ENCODE data around the gene DNAH9. TPM values are rescaled to one million over a fixed set of nuclear protein-coding genes. Genes with fewer than 3 reads are reported as not detected.

Gene DNAH9
- total RNA-seq, 1 donor from 2014 or later = under 0.01 TPM

DNA sequence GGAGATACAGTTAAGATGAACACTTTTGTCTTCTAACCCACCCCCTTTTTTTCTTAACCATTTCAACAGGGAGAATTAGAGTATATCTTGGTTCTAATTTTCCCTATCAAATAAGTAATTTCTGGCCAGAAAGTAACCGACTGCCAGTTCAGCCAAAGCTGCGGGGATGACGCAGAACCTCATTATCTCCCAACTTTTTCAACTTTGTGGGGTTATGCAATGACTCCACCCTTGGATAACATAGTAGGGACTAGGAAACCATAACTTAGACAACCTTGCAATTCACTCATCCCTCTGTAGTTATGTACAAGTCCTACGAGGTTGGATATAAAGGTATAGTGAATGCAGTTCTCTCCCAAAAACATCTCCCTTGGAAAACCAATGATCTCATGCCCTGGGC, 215.0 kb downstream of the DNAH9 start:
- no peak for DNase-seq (ENCODE audit: low read depth)
- FAIRE-seq = no peak
- H3K36me3 ChIP-seq (ENCODE audit: control insufficient read depth, insufficient read depth, low read length) = no peaks in the 10 kb centered on the region
- TF ChIP-seq, protein P1, sequence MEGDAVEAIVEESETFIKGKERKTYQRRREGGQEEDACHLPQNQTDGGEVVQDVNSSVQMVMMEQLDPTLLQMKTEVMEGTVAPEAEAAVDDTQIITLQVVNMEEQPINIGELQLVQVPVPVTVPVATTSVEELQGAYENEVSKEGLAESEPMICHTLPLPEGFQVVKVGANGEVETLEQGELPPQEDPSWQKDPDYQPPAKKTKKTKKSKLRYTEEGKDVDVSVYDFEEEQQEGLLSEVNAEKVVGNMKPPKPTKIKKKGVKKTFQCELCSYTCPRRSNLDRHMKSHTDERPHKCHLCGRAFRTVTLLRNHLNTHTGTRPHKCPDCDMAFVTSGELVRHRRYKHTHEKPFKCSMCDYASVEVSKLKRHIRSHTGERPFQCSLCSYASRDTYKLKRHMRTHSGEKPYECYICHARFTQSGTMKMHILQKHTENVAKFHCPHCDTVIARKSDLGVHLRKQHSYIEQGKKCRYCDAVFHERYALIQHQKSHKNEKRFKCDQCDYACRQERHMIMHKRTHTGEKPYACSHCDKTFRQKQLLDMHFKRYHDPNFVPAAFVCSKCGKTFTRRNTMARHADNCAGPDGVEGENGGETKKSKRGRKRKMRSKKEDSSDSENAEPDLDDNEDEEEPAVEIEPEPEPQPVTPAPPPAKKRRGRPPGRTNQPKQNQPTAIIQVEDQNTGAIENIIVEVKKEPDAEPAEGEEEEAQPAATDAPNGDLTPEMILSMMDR (IDR thresholded peaks at IDR 0.05; ENCODE audit: insufficient read depth, low read length, severe bottlenecking) = no peak
- no peaks in the 10 kb centered on the region for H3K27me3 ChIP-seq (ENCODE audit: control insufficient read depth, insufficient read depth, low read length)
- no peak overlapping the region for H3K4me3 ChIP-seq (ENCODE audit: low read depth, low read length)

DNA sequence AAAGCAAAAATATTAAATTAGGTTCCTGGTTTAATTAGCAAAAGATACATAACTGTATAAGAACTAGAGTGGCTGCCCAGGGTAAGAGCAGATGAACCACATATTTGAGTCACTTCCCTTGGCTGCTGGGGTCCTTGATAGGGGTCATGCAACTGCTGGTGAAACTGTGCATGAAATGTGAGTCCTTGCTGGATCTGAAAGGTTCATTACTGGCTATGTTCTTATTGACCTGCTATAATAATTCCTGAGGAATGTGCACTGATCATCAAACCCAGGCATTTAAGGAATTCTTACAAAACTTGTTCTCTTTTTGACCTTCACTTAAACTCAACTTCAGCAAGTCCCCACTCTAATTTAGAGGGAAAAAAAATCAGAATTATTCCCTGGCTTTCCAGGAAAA, 215.6 kb downstream of the DNAH9 start:
- Histone ChIP-seq H3K36me3 (ENCODE audit: control insufficient read depth, insufficient read depth, low read length) (no peaks in the 10 kb centered on the region), H3K27me3 (ENCODE audit: control insufficient read depth, insufficient read depth, low read length) (no peaks in the 10 kb centered on the region), H3K4me3 (ENCODE audit: low read depth, low read length) (no peak overlapping the region)
- FAIRE-seq (no peak), DNase-seq (ENCODE audit: low read depth) (no peak)
- TF ChIP-seq, protein P1 (IDR thresholded peaks at IDR 0.05; ENCODE audit: insufficient read depth, low read length, severe bottlenecking) = no peak

DNA sequence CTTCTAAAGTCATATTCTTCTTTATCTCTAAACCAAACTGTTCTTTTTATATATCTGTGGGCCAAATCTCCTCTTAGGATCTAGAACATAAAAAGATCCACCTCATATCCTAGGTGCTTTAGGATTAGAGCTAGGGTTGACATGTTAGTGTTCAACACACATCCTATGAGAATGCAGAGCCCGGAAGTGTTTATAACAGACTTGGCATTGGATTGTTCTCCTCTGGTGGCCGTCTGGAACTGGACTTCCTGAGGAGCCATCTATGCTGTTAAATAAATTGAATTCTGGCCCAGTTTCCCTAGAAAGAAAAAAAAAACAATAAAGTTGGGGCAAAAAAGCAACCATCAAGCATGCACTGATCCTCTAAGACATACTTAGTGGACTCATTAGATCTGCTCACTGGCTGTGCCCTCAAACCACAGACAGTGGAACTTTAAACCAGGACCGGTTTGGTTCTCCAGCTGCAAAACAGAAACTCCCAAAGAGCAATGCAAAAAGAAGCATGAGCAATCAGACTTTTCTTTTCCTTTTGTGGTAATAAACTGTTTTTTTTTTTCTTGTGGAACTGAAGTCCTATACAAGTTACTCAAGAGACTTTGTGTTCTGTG, 216.5 kb downstream of the DNAH9 start:
- H3K4me3 ChIP-seq (ENCODE audit: low read depth, low read length) = no peak overlapping the region
- TF ChIP-seq, protein P1 (IDR thresholded peaks at IDR 0.05; ENCODE audit: insufficient read depth, low read length, severe bottlenecking) = no peak
- no peaks in the 10 kb centered on the region for H3K36me3 ChIP-seq (ENCODE audit: control insufficient read depth, insufficient read depth, low read length)
- no peak for DNase-seq (ENCODE audit: low read depth)
- H3K27me3 ChIP-seq (ENCODE audit: control insufficient read depth, insufficient read depth, low read length) = no peaks in the 10 kb centered on the region
- no peak for FAIRE-seq

DNA sequence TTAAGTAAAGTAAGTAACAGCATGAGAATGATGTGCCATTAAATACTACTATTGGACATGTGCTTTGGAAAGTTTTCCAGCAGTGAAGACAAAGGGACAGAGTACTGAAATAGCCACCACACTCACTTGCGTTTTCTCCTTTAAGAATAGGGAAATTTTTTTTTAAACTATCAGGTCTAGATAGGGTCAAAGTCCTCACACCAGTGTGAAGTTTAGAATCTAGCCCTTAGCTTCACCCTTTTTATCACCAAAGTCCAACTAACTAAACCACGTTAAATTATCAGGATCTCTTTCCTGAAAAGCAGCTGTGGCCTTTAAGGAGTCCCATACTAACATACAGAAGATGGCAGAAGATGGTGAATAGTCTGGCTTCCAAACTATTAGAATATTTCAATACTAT, 218.1 kb downstream of the DNAH9 start:
- H3K27me3 ChIP-seq (ENCODE audit: control insufficient read depth, insufficient read depth, low read length) = no peaks in the 10 kb centered on the region
- H3K4me3 ChIP-seq (ENCODE audit: low read depth, low read length) = no peak overlapping the region
- FAIRE-seq (no peak), DNase-seq (ENCODE audit: low read depth) (no peak)
- TF ChIP-seq, protein P1 (IDR thresholded peaks at IDR 0.05; ENCODE audit: insufficient read depth, low read length, severe bottlenecking) = no peak
- H3K36me3 ChIP-seq (ENCODE audit: control insufficient read depth, insufficient read depth, low read length) = no peaks in the 10 kb centered on the region

DNA sequence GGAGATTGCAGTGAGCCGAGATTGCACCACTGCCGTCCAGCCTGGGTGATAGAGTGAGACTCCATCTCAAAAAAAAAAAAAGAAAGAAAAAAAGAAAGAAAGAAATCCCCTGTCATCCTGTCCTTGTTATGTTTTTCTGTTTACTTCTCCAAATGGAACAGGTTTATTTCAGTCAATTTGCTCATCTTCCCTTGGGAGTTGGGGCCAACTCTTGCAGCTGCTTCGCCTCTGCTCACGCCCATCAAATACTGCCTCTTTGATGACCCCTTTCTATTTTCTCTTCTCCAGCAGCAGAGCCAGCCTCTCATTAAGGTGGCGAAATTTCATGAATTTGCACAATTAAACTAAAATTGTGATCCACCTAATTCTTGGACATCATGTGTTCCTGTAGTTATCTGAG, 225.6 kb downstream of the DNAH9 start:
- no peak for DNase-seq (ENCODE audit: low read depth)
- no peaks in the 10 kb centered on the region for H3K27me3 ChIP-seq (ENCODE audit: control insufficient read depth, insufficient read depth, low read length)
- TF ChIP-seq, protein P1 (IDR thresholded peaks at IDR 0.05; ENCODE audit: insufficient read depth, low read length, severe bottlenecking) = no peak
- H3K36me3 ChIP-seq (ENCODE audit: control insufficient read depth, insufficient read depth, low read length) = no peaks in the 10 kb centered on the region
- no peak for FAIRE-seq
- no peak overlapping the region for H3K4me3 ChIP-seq (ENCODE audit: low read depth, low read length)

DNA sequence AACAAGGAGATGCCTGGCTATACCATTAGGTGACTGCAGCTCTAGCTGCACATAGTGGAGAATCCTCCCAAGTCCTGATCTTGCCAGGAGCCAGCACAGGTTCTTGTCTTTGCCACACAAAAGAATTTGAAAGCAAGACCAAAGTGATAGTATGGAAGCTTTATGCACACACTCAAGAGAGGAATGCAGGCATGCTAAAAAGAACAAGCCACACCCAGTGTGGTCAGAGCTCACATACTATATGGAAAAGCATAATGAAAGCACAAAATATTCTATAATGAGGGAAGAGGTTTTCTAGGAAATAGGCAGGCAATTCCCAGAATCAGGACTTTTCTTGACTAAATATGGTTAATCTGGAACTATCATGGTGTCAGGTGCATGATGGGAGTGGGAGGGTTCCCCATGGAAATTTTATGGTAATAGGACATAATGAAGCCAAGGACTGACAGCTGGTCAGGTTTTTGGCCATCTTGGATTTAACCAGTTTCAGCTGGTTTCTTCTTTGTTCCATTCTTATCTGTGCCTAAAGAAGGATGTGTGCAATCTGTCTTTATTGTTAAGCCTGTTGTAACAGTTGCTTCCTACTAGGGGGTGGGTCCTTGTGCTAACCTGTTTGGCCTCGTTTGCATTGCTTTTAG, 227.4 kb downstream of the DNAH9 start:
- FAIRE-seq (no peak), DNase-seq (ENCODE audit: low read depth) (no peak)
- Histone ChIP-seq H3K27me3 (ENCODE audit: control insufficient read depth, insufficient read depth, low read length) (no peaks in the 10 kb centered on the region), H3K4me3 (ENCODE audit: low read depth, low read length) (no peak overlapping the region), H3K36me3 (ENCODE audit: control insufficient read depth, insufficient read depth, low read length) (no peaks in the 10 kb centered on the region)
- TF ChIP-seq, protein P1 (IDR thresholded peaks at IDR 0.05; ENCODE audit: insufficient read depth, low read length, severe bottlenecking) = no peak

Data from bronchial epithelial cell (primary cell).